OCI-LY7 (cell line): ENCODE results near the gene TSPAN9. TPM values are rescaled to one million over a fixed set of nuclear protein-coding genes. Genes with fewer than 3 reads are reported as not detected.

Experiments used
- BruUV-seq: library from RNA; stranded (reverse); fragments of 400-500 nt; replicated peaks from 2 replicates; lab custom pipeline; 2021; lab: Mats Ljungman, UMichigan
- CTCF ChIA-PET: fragments of 300-600 bp; sonication (Branson Sonifier 250); formaldehyde crosslinking; loops from one replicate; lab custom pipeline; 2022; ENCODE audit warnings: antibody characterized with exemption; ENCODE audit not compliant: unreplicated experiment; lab: Charles Lee
- POLR2A ChIA-PET: fragments of 300-600 bp; sonication (Branson Sonifier 250); formaldehyde crosslinking; loops from one replicate; lab custom pipeline; 2022; ENCODE audit warnings: antibody characterized with exemption; lab: Charles Lee
- DNase-seq: peaks from one replicate; pipeline ENCODE4 v3.0.0-alpha.2; 2015; ENCODE audit warnings: low spot score
- H2AFZ ChIP-seq: fragments of 200-600 bp; sonication (generic), shearing (Covaris generic); 2 replicates; pipeline ENCODE4 v1.6.1; 2014; ENCODE audit warnings: mild to moderate bottlenecking, antibody characterized with exemption, low read length, moderate library complexity
- H3K27ac ChIP-seq: fragments of 200-600 bp; sonication (generic); 2 replicates; pipeline ENCODE4 v1.5.1; 2014; ENCODE audit warnings: mixed run types, low read depth, mild to moderate bottlenecking, moderate library complexity, low read length, inconsistent platforms; ENCODE audit not compliant: poor library complexity, severe bottlenecking
- H3K36me3 ChIP-seq: fragments of 200-600 bp; sonication (generic); 2 replicates; pipeline ENCODE4 v1.6.1; 2014; ENCODE audit warnings: mild to moderate bottlenecking, antibody characterized with exemption, low read length, moderate library complexity, mixed read lengths; ENCODE audit not compliant: insufficient read depth
- H3K4me1 ChIP-seq: fragments of 200-600 bp; sonication (generic); 2 replicates; pipeline ENCODE4 v1.5.1; 2014; ENCODE audit warnings: mild to moderate bottlenecking, low read length; ENCODE audit not compliant: insufficient read depth, poor library complexity, severe bottlenecking
- H3K4me2 ChIP-seq: fragments of 200-600 bp; sonication (generic); 2 replicates; pipeline ENCODE4 v1.6.1; 2014; ENCODE audit warnings: mild to moderate bottlenecking, low read length
- H3K4me3 ChIP-seq: fragments of 200-600 bp; sonication (generic); 2 replicates; pipeline ENCODE4 v1.5.1; 2014; ENCODE audit warnings: mild to moderate bottlenecking, low read depth, low read length; ENCODE audit not compliant: poor library complexity, severe bottlenecking
- H3K79me2 ChIP-seq: fragments of 200-600 bp; sonication (generic); 2 replicates; pipeline ENCODE4 v1.6.1; 2016; ENCODE audit warnings: low read depth, mild to moderate bottlenecking, low read length, moderate library complexity, mixed read lengths; ENCODE audit not compliant: insufficient read depth
- H3K9me2 ChIP-seq: fragments of 200-600 bp; sonication (generic); 2 replicates; pipeline ENCODE4 v1.6.1; 2016; ENCODE audit warnings: mild to moderate bottlenecking, low read length, mixed read lengths; ENCODE audit not compliant: insufficient read depth
- H3K9me3 ChIP-seq: fragments of 200-600 bp; sonication (generic); 2 replicates; pipeline ENCODE4 v1.6.1; 2014; ENCODE audit warnings: mild to moderate bottlenecking, mixed run types, low read length, mixed read lengths
- H4K20me1 ChIP-seq: fragments of 200-600 bp; sonication (generic); 2 replicates; pipeline ENCODE4 v1.6.1; 2014; ENCODE audit warnings: mild to moderate bottlenecking, antibody characterized with exemption, low read length, moderate library complexity, mixed read lengths; ENCODE audit not compliant: insufficient read depth
- CTCF ChIP-seq: fragments of 200-600 bp; sonication (generic); conservative IDR thresholded peaks from 2 replicates; pipeline ENCODE4 v1.5.1; 2014; ENCODE audit warnings: mild to moderate bottlenecking, antibody characterized with exemption, low read length, moderate library complexity, mixed read lengths
- EZH2phosphoT487 ChIP-seq: fragments of 200-600 bp; sonication (generic); IDR thresholded peaks from 2 replicates; pipeline ENCODE4 v1.6.1; 2018; ENCODE audit warnings: low read depth, borderline replicate concordance, mild to moderate bottlenecking, mixed run types, antibody characterized with exemption, low read length, moderate library complexity, mixed read lengths
- intact Hi-C: fragments of 100-400 bp; cut with micrococcal nuclease; formaldehyde crosslinking; loops from one replicate; pipeline ENCODE4 v1.10.0; 2022; ENCODE audit not compliant: unreplicated experiment
- total RNA-seq, 2 experiments: library from RNA; depleted of rRNA in 1 of 2; stranded (reverse); fragments of >200 nt in 1 of 2; shearing (Covaris generic) in 1 of 2; gene quantifications; 2 replicates each; pipeline ENCODE4 v1.2.3, GENCODE V29; 2014 to 2022

TSPAN9 gene
- total RNA-seq, 2 experiments from 2014 or later: 0.50 to 0.74 TPM

- Histone ChIP-seq H3K36me3 (no peaks in the 10 kb centered on the region), H3K4me3 (no peak overlapping the region), H3K9me3 (no peaks in the 10 kb centered on the region), H3K4me1 (no peaks in the 10 kb centered on the region), H3K27ac (no peak overlapping the region), H2AFZ (no peak overlapping the region), H3K79me2 (no peaks in the 10 kb centered on the region), H3K4me2 (no peak overlapping the region), H4K20me1 (no peaks in the 10 kb centered on the region; the same call in 1 of the 2 replicates), H3K9me2 (no peaks in the 10 kb centered on the region)
- ChIA-PET POLR2A (interaction anchor here (0.6 kb wide), 1 partner anchor 23 kb away, joined by 4 read pairs; no protein-coding TSS in a partner anchor), CTCF (no interaction called here)
- TF ChIP-seq EZH2phosphoT487: no peak
- no peak for TF ChIP-seq CTCF
- DNase-seq: no peak
- BruUV-seq: no TSS peak
- intact Hi-C loops: no loop called here
Measured at GRCh38 chr12:3141339-3142321, 64.5 kb downstream of the TSPAN9 start.

- no peak for DNase-seq
- intact Hi-C loops: no loop called here
- BruUV-seq: no TSS peak
- CTCF ChIA-PET: no interaction called here
- Histone ChIP-seq H4K20me1 (no peaks in the 10 kb centered on the region; the same call in 1 of the 2 replicates), H3K9me3 (no peaks in the 10 kb centered on the region), H3K36me3 (no peaks in the 10 kb centered on the region), H3K79me2 (no peaks in the 10 kb centered on the region), H3K4me3 (no peak overlapping the region), H3K27ac (no peak overlapping the region), H3K4me1 (no peaks in the 10 kb centered on the region), H3K9me2 (no peaks in the 10 kb centered on the region), H2AFZ (no peak overlapping the region), H3K4me2 (no peak overlapping the region)
- TF ChIP-seq CTCF (no peak), EZH2phosphoT487 (no peak)
- POLR2A ChIA-PET: no interaction called here
Measured at GRCh38 chr12:3142386-3142785, 65.2 kb downstream of the TSPAN9 start.

GRCh38 chr12:3144495-3144894, 67.3 kb downstream of the TSPAN9 start:
- CTCF ChIA-PET: no interaction called here

More at GRCh38 chr12:3144495-3144894, 67.3 kb downstream of the TSPAN9 start:
- H3K9me3 ChIP-seq: no peaks in the 10 kb centered on the region
- no peaks in the 10 kb centered on the region for H3K79me2 ChIP-seq
- no peak overlapping the region for H2AFZ ChIP-seq
- POLR2A ChIA-PET: no interaction called here
- H3K4me3 ChIP-seq: no peak overlapping the region
- no peaks in the 10 kb centered on the region for H3K36me3 ChIP-seq
- intact Hi-C loops: no loop called here
- no peak overlapping the region for H3K27ac ChIP-seq
- TF ChIP-seq EZH2phosphoT487: no peak
- TF ChIP-seq CTCF: no peak
- H3K9me2 ChIP-seq: no peaks in the 10 kb centered on the region
- H3K4me1 ChIP-seq: no peaks in the 10 kb centered on the region
- H3K4me2 ChIP-seq: no peak overlapping the region
- H4K20me1 ChIP-seq: no peaks in the 10 kb centered on the region; the same call in 1 of the 2 replicates
- no peak for DNase-seq
- BruUV-seq: no TSS peak
